ENCODE measurements around the gene FSCN2.

FSCN2 gene

GRCh38 chr17:81487487-81488275 lies 40.5 kb upstream of the FSCN2 start:
- peak overlapping the region; percentile 83 for H3K4me3 ChIP-seq (ENCODE audit: low read depth, low read length)
- DNase-seq (ENCODE audit: low read depth) = peak; percentile 84
- no peak for TF ChIP-seq CTCF (IDR thresholded peaks at IDR 0.05; ENCODE audit: insufficient read depth, low read depth, low read length, missing control alignments)

GRCh38 chr17:81488276-81488860 lies 39.8 kb upstream of the FSCN2 start:
- no peak for TF ChIP-seq CTCF (IDR thresholded peaks at IDR 0.05; ENCODE audit: insufficient read depth, low read depth, low read length, missing control alignments)
- DNase-seq (ENCODE audit: low read depth) = peak; percentile 35
- H3K4me3 ChIP-seq (ENCODE audit: low read depth, low read length) = peak overlapping the region; percentile 83

- no peak for DNase-seq (ENCODE audit: low read depth)
- H3K4me3 ChIP-seq (ENCODE audit: low read depth, low read length) = no peak overlapping the region
- TF ChIP-seq CTCF (IDR thresholded peaks at IDR 0.05; ENCODE audit: insufficient read depth, low read depth, low read length, missing control alignments) = no peak
Measured at GRCh38 chr17:81489012-81489997, 38.9 kb upstream of the FSCN2 start.

GRCh38 chr17:81489998-81490992 lies 37.9 kb upstream of the FSCN2 start:
- TF ChIP-seq CTCF (IDR thresholded peaks at IDR 0.05; ENCODE audit: insufficient read depth, low read depth, low read length, missing control alignments) = no peak
- no peak for DNase-seq (ENCODE audit: low read depth)
- no peak overlapping the region for H3K4me3 ChIP-seq (ENCODE audit: low read depth, low read length)

GRCh38 chr17:81491181-81491581 lies 37.0 kb upstream of the FSCN2 start:
- no peak for TF ChIP-seq CTCF (IDR thresholded peaks at IDR 0.05; ENCODE audit: insufficient read depth, low read depth, low read length, missing control alignments)
- no peak for DNase-seq (ENCODE audit: low read depth)
- H3K4me3 ChIP-seq (ENCODE audit: low read depth, low read length) = no peak overlapping the region

GRCh38 chr17:81491761-81492160 lies 36.4 kb upstream of the FSCN2 start:
- no peak for TF ChIP-seq CTCF (IDR thresholded peaks at IDR 0.05; ENCODE audit: insufficient read depth, low read depth, low read length, missing control alignments)
- no peak overlapping the region for H3K4me3 ChIP-seq (ENCODE audit: low read depth, low read length)
- DNase-seq (ENCODE audit: low read depth) = no peak

All from GM12865 (cell line).